Activated naive CD4-positive, alpha-beta T cell treated with anti-CD3 and anti-CD28 coated beads for 36 hours (primary cell): ENCODE data around the gene TMEM213. TPM values are rescaled to one million over a fixed set of nuclear protein-coding genes. Genes with fewer than 3 reads are reported as not detected.
"Not testable (repeated sequence)": the region's sequence is repeated elsewhere in the genome, so short reads cannot be mapped to it uniquely, and the experiment has no call there.

Experiments
- CTCF ChIA-PET: fragments of 350-600 bp; sonication (Branson Sonifier 250); formaldehyde crosslinking; loops from one replicate; lab custom pipeline; 2021; ENCODE audit warnings: antibody characterized with exemption; lab: Charles Lee
- DNase-seq: peaks from one replicate; pipeline ENCODE4 v3.0.0-alpha.2; 2020
- H3K27ac Mint-ChIP-seq: one replicate; pipeline ENCODE4 v1.8.0; 2021; ENCODE audit warnings: mild to moderate bottlenecking, mixed read lengths
- H3K27me3 Mint-ChIP-seq: one replicate; pipeline ENCODE4 v1.8.0; 2021; ENCODE audit warnings: low read depth, mixed read lengths
- H3K36me3 Mint-ChIP-seq: one replicate; pipeline ENCODE4 v1.8.0; 2021; ENCODE audit warnings: low read depth, mixed read lengths
- H3K4me1 Mint-ChIP-seq: one replicate; pipeline ENCODE4 v1.8.0; 2021; ENCODE audit warnings: low read depth, mixed read lengths
- H3K4me3 Mint-ChIP-seq: one replicate; pipeline ENCODE4 v1.8.0; 2021; ENCODE audit warnings: mild to moderate bottlenecking, moderate library complexity, mixed read lengths
- H3K9me3 Mint-ChIP-seq: one replicate; pipeline ENCODE4 v1.8.0; 2021; ENCODE audit warnings: mixed read lengths
- intact Hi-C: fragments of 100-400 bp; cut with micrococcal nuclease; formaldehyde crosslinking; loops from one replicate; pipeline ENCODE4 v1.15.1; 2023
- total RNA-seq, 2 experiments: library from RNA; stranded (reverse); gene quantifications; one replicate each; pipeline ENCODE4 v1.2.3, GENCODE V29; 2021

Gene TMEM213
- total RNA-seq, 2 experiments from 2014 or later = not detected

GRCh38 chr7:138799336-138800000 lies 1.7 kb downstream of the TMEM213 start:
- intact Hi-C loops = no loop called here
- Mint-ChIP-seq H3K9me3 (no peaks in the 10 kb centered on the region), H3K4me3 (no peak overlapping the region), H3K27ac (no peak overlapping the region), H3K27me3 (no peaks in the 10 kb centered on the region), H3K36me3 (no peaks in the 10 kb centered on the region), H3K4me1 (peaks cover 10% of the 10 kb centered on the region)
- CTCF ChIA-PET = no interaction called here
- DNase-seq = no peak

GRCh38 chr7:138801256-138801655 lies 3.5 kb downstream of the TMEM213 start:
- Mint-ChIP-seq H3K9me3 (no peaks in the 10 kb centered on the region), H3K4me1 (peaks cover 10% of the 10 kb centered on the region), H3K4me3 (no peak overlapping the region), H3K27me3 (no peaks in the 10 kb centered on the region), H3K27ac (no peak overlapping the region), H3K36me3 (no peaks in the 10 kb centered on the region)
- intact Hi-C loops = no loop called here
- DNase-seq = no peak
- CTCF ChIA-PET = interaction anchor here (0.5 kb wide), 1 partner anchor 568 kb away, joined by 4 read pairs; no protein-coding TSS in a partner anchor

GRCh38 chr7:138802706-138803105 lies 4.9 kb downstream of the TMEM213 start:
- H3K36me3 Mint-ChIP-seq = peaks cover 1% of the 10 kb centered on the region
- peaks cover 1% of the 10 kb centered on the region for H3K9me3 Mint-ChIP-seq
- no peak for DNase-seq
- intact Hi-C loops = no loop called here
- H3K4me3 Mint-ChIP-seq = no peak overlapping the region
- CTCF ChIA-PET = no interaction called here
- no peaks in the 10 kb centered on the region for H3K27me3 Mint-ChIP-seq
- H3K27ac Mint-ChIP-seq = no peak overlapping the region
- peaks cover 7% of the 10 kb centered on the region for H3K4me1 Mint-ChIP-seq

- no peak overlapping the region for H3K4me3 Mint-ChIP-seq
- intact Hi-C loops = no loop called here
- no peaks in the 10 kb centered on the region for H3K27me3 Mint-ChIP-seq
- no peaks in the 10 kb centered on the region for H3K4me1 Mint-ChIP-seq
- H3K36me3 Mint-ChIP-seq = peaks cover 1% of the 10 kb centered on the region
- CTCF ChIA-PET = no interaction called here
- no peak for DNase-seq
- H3K27ac Mint-ChIP-seq = no peak overlapping the region
- H3K9me3 Mint-ChIP-seq = peaks cover 3% of the 10 kb centered on the region
These were observed 6.8 kb downstream of the TMEM213 start for GRCh38 chr7:138804618-138805017.

- DNase-seq = no peak
- CTCF ChIA-PET = interaction anchor here (0.5 kb wide), 1 partner anchor 207 kb away, joined by 6 read pairs; no protein-coding TSS in a partner anchor
These were observed 11.6 kb downstream of the TMEM213 start for GRCh38 chr7:138809346-138809745.

GRCh38 chr7:138811327-138811726 lies 13.5 kb downstream of the TMEM213 start:
- DNase-seq, H3K27ac Mint-ChIP-seq, CTCF ChIA-PET, H3K9me3 Mint-ChIP-seq, intact Hi-C loops, H3K36me3 Mint-ChIP-seq, H3K27me3 Mint-ChIP-seq, H3K4me3 Mint-ChIP-seq, H3K4me1 Mint-ChIP-seq: not testable (repeated sequence)

More at GRCh38 chr7:138809346-138809745, 11.6 kb downstream of the TMEM213 start:
- no peaks in the 10 kb centered on the region for H3K4me1 Mint-ChIP-seq
- no peaks in the 10 kb centered on the region for H3K27me3 Mint-ChIP-seq
- peaks cover 3% of the 10 kb centered on the region for H3K9me3 Mint-ChIP-seq
- H3K4me3 Mint-ChIP-seq = no peak overlapping the region
- intact Hi-C loops = no loop called here
- H3K36me3 Mint-ChIP-seq = peaks cover 1% of the 10 kb centered on the region
- H3K27ac Mint-ChIP-seq = no peak overlapping the region

- no peak overlapping the region for H3K27ac Mint-ChIP-seq
- DNase-seq = no peak
- intact Hi-C loops = no loop called here
- H3K27me3 Mint-ChIP-seq = no peaks in the 10 kb centered on the region
- H3K36me3 Mint-ChIP-seq = no peaks in the 10 kb centered on the region
- no peaks in the 10 kb centered on the region for H3K4me1 Mint-ChIP-seq
- H3K9me3 Mint-ChIP-seq = no peaks in the 10 kb centered on the region
- no peak overlapping the region for H3K4me3 Mint-ChIP-seq
- CTCF ChIA-PET = interaction anchor here (0.7 kb wide), 1 partner anchor 313 kb away, joined by 4 read pairs; no protein-coding TSS in a partner anchor
These were observed 16.2 kb downstream of the TMEM213 start for GRCh38 chr7:138813945-138814344.

GRCh38 chr7:138814816-138815332 lies 17.1 kb downstream of the TMEM213 start:
- Mint-ChIP-seq H3K36me3 (no peaks in the 10 kb centered on the region), H3K4me3 (no peak overlapping the region), H3K4me1 (no peaks in the 10 kb centered on the region), H3K27me3 (no peaks in the 10 kb centered on the region), H3K9me3 (peaks cover 4% of the 10 kb centered on the region), H3K27ac (no peak overlapping the region)
- intact Hi-C loops = no loop called here
- CTCF ChIA-PET = interaction anchor here (0.6 kb wide), 1 partner anchor 62 kb away, joined by 3 read pairs; no protein-coding TSS in a partner anchor
- DNase-seq = no peak

- CTCF ChIA-PET = no interaction called here
- no peaks in the 10 kb centered on the region for H3K36me3 Mint-ChIP-seq
- no peaks in the 10 kb centered on the region for H3K4me1 Mint-ChIP-seq
- DNase-seq = no peak
- intact Hi-C loops = no loop called here
- H3K27me3 Mint-ChIP-seq = no peaks in the 10 kb centered on the region
- H3K4me3 Mint-ChIP-seq = no peak overlapping the region
- no peak overlapping the region for H3K27ac Mint-ChIP-seq
- H3K9me3 Mint-ChIP-seq = peaks cover 4% of the 10 kb centered on the region
These were observed 18.9 kb downstream of the TMEM213 start for GRCh38 chr7:138816650-138817049.

- intact Hi-C loops = no loop called here
- Mint-ChIP-seq H3K4me3 (no peak overlapping the region), H3K36me3 (no peaks in the 10 kb centered on the region), H3K4me1 (no peaks in the 10 kb centered on the region), H3K27me3 (no peaks in the 10 kb centered on the region), H3K9me3 (peaks cover 4% of the 10 kb centered on the region), H3K27ac (no peak overlapping the region)
- DNase-seq = no peak
- CTCF ChIA-PET = interaction anchor here (0.5 kb wide), 1 partner anchor 231 kb away, joined by 3 read pairs; no protein-coding TSS in a partner anchor
These were observed 21.8 kb downstream of the TMEM213 start for GRCh38 chr7:138819625-138820024.

- intact Hi-C loops = no loop called here
- peaks cover 8% of the 10 kb centered on the region for H3K4me1 Mint-ChIP-seq
- H3K36me3 Mint-ChIP-seq = no peaks in the 10 kb centered on the region
- H3K27ac Mint-ChIP-seq = no peak overlapping the region
- CTCF ChIA-PET = no interaction called here
- DNase-seq = no peak
- no peaks in the 10 kb centered on the region for H3K27me3 Mint-ChIP-seq
- H3K4me3 Mint-ChIP-seq = no peak overlapping the region
- peaks cover 4% of the 10 kb centered on the region for H3K9me3 Mint-ChIP-seq
These were observed 24.1 kb downstream of the TMEM213 start for GRCh38 chr7:138821912-138822311.

GRCh38 chr7:138822867-138823535 lies 25.2 kb downstream of the TMEM213 start:
- no peak for DNase-seq
- CTCF ChIA-PET = no interaction called here
- Mint-ChIP-seq H3K4me1 (peaks cover 8% of the 10 kb centered on the region), H3K36me3 (no peaks in the 10 kb centered on the region), H3K4me3 (no peak overlapping the region), H3K27ac (no peak overlapping the region), H3K9me3 (peaks cover 4% of the 10 kb centered on the region), H3K27me3 (no peaks in the 10 kb centered on the region)
- intact Hi-C loops = no loop called here
